Loucy (cell line): ENCODE results near the gene SLC7A9.
"Not testable (repeated sequence)": the region's sequence is repeated elsewhere in the genome, so short reads cannot be mapped to it uniquely, and the experiment has no call there.

Experiments
- H2AFZ ChIP-seq: fragments of 200-600 bp; sonication (generic); 2 replicates; pipeline ENCODE4 v1.6.0; 2016; ENCODE audit warnings: antibody characterized with exemption, mild to moderate bottlenecking, low read length, moderate library complexity
- H3F3A ChIP-seq: fragments of 200-600 bp; 2 replicates; pipeline ENCODE4 v1.6.0; 2016; ENCODE audit warnings: antibody characterized with exemption, low read depth, mild to moderate bottlenecking
- H3K27me3 ChIP-seq: fragments of 200-600 bp; sonication (generic); 2 replicates; pipeline ENCODE4 v1.6.1; 2014; ENCODE audit warnings: low read length, mild to moderate bottlenecking; ENCODE audit not compliant: insufficient read depth, poor library complexity, severe bottlenecking
- H3K36me3 ChIP-seq: fragments of 200-600 bp; sonication (generic); 2 replicates; pipeline ENCODE4 v1.6.1; 2016; ENCODE audit warnings: low read length; ENCODE audit not compliant: insufficient read depth
- H3K4me1 ChIP-seq: fragments of 200-600 bp; sonication (generic); 2 replicates; pipeline ENCODE4 v1.5.1; 2014; ENCODE audit warnings: low read length, mild to moderate bottlenecking; ENCODE audit not compliant: insufficient read depth, poor library complexity, severe bottlenecking
- H3K4me2 ChIP-seq: fragments of 200-600 bp; sonication (generic); 2 replicates; pipeline ENCODE4 v1.6.0; 2014; ENCODE audit warnings: antibody characterized with exemption, low read length, low read depth, mild to moderate bottlenecking; ENCODE audit not compliant: poor library complexity, severe bottlenecking
- H3K4me3 ChIP-seq: fragments of 200-600 bp; sonication (generic); 2 replicates; pipeline ENCODE4 v1.5.1; 2014; ENCODE audit warnings: low read length, mild to moderate bottlenecking, mixed read lengths; ENCODE audit not compliant: poor library complexity, severe bottlenecking
- H3K79me2 ChIP-seq: fragments of 200-600 bp; sonication (generic); 2 replicates; pipeline ENCODE4 v1.6.1; 2014; ENCODE audit warnings: low read length; ENCODE audit not compliant: insufficient read depth
- H3K9ac ChIP-seq: fragments of 200-600 bp; sonication (generic); 2 replicates; pipeline ENCODE4 v1.6.0; 2014; ENCODE audit warnings: mild to moderate bottlenecking, low read depth, low read length, moderate library complexity; ENCODE audit not compliant: poor library complexity, severe bottlenecking
- H3K9me2 ChIP-seq: fragments of 200-600 bp; sonication (generic); replicated peaks from 2 replicates; pipeline ENCODE4 v1.6.1; 2016; ENCODE audit warnings: low read depth, low read length, mixed read lengths
- H3K9me3 ChIP-seq: fragments of 200-600 bp; sonication (generic); 2 replicates; pipeline ENCODE4 v1.6.1; 2014; ENCODE audit warnings: mild to moderate bottlenecking, antibody characterized with exemption, low read length, low read depth; ENCODE audit not compliant: insufficient read depth
- H4K20me1 ChIP-seq: fragments of 200-600 bp; sonication (generic); 2 replicates; pipeline ENCODE4 v1.6.0; 2014; ENCODE audit warnings: antibody characterized with exemption, low read length, mild to moderate bottlenecking; ENCODE audit not compliant: insufficient read depth, poor library complexity, severe bottlenecking
- EZH2phosphoT487 ChIP-seq: fragments of 200-600 bp; IDR thresholded peaks from 2 replicates; pipeline ENCODE4 v1.6.1; 2018; ENCODE audit warnings: antibody characterized with exemption, mild to moderate bottlenecking, moderate library complexity, borderline replicate concordance
- TF ChIP-seq, protein P1 (sequence below): fragments of 200-600 bp; sonication (generic); conservative IDR thresholded peaks from 2 replicates; pipeline ENCODE4 v1.5.1; 2014; ENCODE audit warnings: mild to moderate bottlenecking, antibody characterized with exemption, low read length

SLC7A9 gene

DNA sequence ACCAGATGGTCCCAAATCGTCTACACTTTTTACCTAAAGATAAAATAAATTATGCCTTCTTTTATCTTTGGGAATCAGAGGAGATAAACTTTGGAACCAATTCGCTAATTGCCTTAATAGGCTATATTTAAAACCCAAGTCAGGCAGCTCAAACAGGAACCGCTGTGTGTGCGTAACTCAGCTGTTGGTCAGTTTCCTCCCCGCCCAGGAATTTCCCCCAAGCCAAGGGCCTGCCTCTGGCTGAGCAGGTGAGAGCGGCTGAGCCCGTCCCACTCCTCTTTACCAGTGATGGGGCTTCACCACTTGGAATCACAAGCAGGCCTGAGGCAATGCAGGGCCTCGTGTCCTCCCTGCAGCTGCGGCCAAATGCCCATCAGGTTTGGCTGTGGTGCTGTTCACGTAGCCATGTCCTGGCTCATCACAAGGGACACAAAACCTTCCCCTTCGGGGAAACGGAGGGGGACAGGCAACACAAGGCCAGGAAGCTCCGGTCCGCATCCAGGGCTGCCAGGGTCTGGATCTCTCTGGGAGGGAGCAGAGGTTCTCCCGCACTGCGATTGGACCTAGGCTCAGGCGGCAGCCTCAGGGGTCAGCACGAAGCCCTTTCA, 503 bp upstream of the SLC7A9 start:
- no peaks in the 10 kb centered on the region for H3K36me3 ChIP-seq
- no peak overlapping the region for H3K4me3 ChIP-seq
- no peak overlapping the region for H2AFZ ChIP-seq
- no peaks in the 10 kb centered on the region for H3K9me2 ChIP-seq
- no peak for TF ChIP-seq EZH2phosphoT487
- TF ChIP-seq, protein P1, sequence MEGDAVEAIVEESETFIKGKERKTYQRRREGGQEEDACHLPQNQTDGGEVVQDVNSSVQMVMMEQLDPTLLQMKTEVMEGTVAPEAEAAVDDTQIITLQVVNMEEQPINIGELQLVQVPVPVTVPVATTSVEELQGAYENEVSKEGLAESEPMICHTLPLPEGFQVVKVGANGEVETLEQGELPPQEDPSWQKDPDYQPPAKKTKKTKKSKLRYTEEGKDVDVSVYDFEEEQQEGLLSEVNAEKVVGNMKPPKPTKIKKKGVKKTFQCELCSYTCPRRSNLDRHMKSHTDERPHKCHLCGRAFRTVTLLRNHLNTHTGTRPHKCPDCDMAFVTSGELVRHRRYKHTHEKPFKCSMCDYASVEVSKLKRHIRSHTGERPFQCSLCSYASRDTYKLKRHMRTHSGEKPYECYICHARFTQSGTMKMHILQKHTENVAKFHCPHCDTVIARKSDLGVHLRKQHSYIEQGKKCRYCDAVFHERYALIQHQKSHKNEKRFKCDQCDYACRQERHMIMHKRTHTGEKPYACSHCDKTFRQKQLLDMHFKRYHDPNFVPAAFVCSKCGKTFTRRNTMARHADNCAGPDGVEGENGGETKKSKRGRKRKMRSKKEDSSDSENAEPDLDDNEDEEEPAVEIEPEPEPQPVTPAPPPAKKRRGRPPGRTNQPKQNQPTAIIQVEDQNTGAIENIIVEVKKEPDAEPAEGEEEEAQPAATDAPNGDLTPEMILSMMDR, result no peak
- H3K4me2 ChIP-seq, result no peak overlapping the region
- H3F3A ChIP-seq, result no peaks in the 10 kb centered on the region
- no peaks in the 10 kb centered on the region for H3K79me2 ChIP-seq
- no peaks in the 10 kb centered on the region for H3K4me1 ChIP-seq
- H4K20me1 ChIP-seq, result no peaks in the 10 kb centered on the region
- no peaks in the 10 kb centered on the region for H3K9me3 ChIP-seq
- no peak overlapping the region for H3K9ac ChIP-seq
- no peaks in the 10 kb centered on the region for H3K27me3 ChIP-seq

DNA sequence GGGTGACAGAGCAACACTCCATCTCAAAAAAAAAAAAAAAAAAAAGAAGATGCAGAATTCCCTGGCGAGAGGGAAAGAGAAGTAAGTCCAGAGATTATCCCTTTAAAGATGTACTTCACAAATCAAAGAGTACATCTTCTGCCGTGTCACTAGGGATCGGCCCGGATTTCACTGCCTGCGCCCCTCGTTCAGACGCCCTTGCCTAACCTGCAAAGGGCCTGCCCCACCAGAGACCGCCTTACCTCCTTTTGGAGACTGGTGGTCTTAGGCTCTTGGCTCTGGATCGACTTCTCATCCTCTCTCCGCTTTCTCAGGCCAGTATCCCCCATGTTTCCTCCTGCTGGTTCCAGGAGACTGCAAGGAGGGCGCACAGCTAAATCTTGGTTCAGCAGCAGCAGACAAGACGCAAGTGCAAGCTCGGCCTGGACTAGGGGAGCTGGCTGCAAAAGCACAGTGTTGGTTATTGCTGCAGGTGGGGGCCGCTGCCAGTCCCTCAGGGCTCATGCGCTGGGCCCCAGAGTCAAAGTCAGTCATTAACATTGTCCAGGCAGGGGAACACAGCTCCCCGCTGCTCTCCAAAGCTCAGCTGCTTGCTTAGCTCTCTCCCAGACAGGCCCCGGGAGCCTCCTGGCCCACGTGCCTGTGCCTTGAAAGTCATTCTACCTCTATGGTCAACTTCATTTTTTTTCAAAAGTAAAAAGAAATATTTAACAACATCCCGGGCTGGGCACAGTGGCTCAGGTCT, 1.2 kb downstream of the SLC7A9 start:
- no peaks in the 10 kb centered on the region for H3F3A ChIP-seq
- no peak overlapping the region for H2AFZ ChIP-seq
- TF ChIP-seq EZH2phosphoT487, result no peak
- TF ChIP-seq, protein P1, result no peak
- no peak overlapping the region for H3K9ac ChIP-seq
- H3K27me3 ChIP-seq, result no peaks in the 10 kb centered on the region
- no peaks in the 10 kb centered on the region for H3K9me3 ChIP-seq
- no peaks in the 10 kb centered on the region for H4K20me1 ChIP-seq
- no peak overlapping the region for H3K4me2 ChIP-seq
- no peaks in the 10 kb centered on the region for H3K9me2 ChIP-seq
- no peaks in the 10 kb centered on the region for H3K4me1 ChIP-seq
- H3K79me2 ChIP-seq, result no peaks in the 10 kb centered on the region
- H3K4me3 ChIP-seq, result no peak overlapping the region
- no peaks in the 10 kb centered on the region for H3K36me3 ChIP-seq

DNA sequence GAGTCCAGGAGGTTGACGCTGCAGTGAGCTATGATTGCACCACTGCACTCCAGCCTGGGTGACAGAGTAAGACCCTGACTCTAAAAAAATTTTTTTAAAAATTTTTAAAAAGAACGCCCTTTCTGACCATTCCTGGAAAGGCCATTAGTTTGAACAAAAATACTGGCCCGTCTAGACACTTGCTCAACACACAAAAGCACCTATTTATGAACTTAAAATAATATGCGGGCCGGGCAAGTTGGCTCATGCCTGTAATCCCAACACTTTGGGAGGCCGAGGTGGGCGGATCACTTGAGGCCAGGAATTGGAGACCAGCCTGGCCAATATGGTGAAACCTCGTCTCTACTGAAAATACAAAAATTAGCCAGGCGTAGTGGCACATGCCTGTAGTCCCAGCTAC, 2.1 kb downstream of the SLC7A9 start:
- not testable (repeated sequence) for H3K9me3 ChIP-seq, H3K9me2 ChIP-seq, H3K27me3 ChIP-seq, H3K4me3 ChIP-seq, H4K20me1 ChIP-seq, H3F3A ChIP-seq, H3K4me1 ChIP-seq, H2AFZ ChIP-seq, H3K4me2 ChIP-seq, H3K79me2 ChIP-seq, H3K9ac ChIP-seq, H3K36me3 ChIP-seq
